ENCODE data around the gene RDX. TPM values are rescaled to one million over a fixed set of nuclear protein-coding genes. Genes with fewer than 3 reads are reported as not detected.

The RDX gene
- total and polyA plus RNA-seq, 2 of the 13 experiments (the other 11 are each of a cell fraction or from before 2014, with no cell fraction given): 20.7 to 63.1 TPM

DNA sequence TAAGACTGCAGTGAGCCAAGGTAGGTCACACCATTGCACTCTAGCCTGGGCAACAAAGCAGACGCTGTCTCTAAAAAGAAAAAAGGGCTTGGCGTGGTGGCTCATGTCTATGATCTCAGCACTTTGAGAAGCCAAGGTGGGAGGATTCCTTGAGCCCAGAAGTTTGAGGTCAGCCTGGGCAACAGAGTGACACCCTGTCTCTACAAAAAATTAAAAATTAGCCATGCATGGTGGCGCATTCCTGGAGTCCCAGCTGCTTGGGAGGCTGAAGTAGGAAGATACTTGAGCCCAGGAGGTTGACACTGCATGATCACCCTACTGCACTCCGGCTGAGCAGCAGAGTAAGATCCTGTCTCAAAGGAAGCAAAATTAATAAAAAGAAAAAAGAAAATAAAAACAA lies 38.9 kb upstream of the RDX start (continued):
- TF ChIP-seq FIP1L1 (IDR thresholded peaks at IDR 0.05; ENCODE audit: borderline replicate concordance, insufficient read depth, low read depth, low read length) (no peak), ZNF562 (CRISPR knock-in tag; IDR thresholded peaks at IDR 0.05; ENCODE audit: borderline replicate concordance) (no peak)
- TF ChIP-seq, protein P1, sequence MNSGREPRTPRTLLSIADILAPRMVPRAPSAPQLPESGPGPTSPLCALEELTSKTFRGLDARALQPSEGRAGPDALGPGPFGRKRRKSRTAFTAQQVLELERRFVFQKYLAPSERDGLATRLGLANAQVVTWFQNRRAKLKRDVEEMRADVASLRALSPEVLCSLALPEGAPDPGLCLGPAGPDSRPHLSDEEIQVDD (CRISPR knock-in tag; IDR thresholded peaks at IDR 0.05; ENCODE audit: borderline replicate concordance): no peak
- TF ChIP-seq, protein P2, sequence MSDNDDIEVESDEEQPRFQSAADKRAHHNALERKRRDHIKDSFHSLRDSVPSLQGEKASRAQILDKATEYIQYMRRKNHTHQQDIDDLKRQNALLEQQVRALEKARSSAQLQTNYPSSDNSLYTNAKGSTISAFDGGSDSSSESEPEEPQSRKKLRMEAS (IDR thresholded peaks at IDR 0.05): no peak
- TF ChIP-seq, protein P3, sequence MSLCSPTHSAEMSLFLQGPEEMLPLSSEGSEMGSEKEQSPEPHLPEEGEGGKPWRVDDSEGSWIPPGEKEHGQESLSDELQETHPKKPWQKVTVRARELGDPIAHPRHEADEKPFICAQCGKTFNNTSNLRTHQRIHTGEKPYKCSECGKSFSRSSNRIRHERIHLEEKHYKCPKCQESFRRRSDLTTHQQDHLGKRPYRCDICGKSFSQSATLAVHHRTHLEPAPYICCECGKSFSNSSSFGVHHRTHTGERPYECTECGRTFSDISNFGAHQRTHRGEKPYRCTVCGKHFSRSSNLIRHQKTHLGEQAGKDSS (CRISPR knock-in tag; IDR thresholded peaks at IDR 0.05; ENCODE audit: borderline replicate concordance, low read depth): no peak

DNA sequence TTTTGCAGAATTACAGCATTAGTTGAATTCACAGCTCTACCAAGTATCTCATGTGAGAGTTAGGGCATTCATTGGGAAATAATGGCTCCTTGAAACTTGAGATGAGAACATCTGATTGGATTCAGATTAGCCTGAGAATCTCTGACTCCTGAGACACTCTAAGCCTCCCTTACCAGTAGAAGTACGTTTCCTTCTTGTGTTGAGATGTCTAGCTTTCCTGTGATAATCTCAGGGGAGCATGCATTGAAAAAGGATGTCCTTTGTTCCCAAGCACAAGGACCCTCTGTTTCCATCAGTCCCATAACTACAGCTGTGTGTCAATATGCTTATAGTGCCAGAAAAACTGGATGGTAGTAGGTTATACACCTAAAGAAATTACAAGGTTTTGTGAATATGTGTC lies 35.2 kb upstream of the RDX start:
- Histone ChIP-seq H3K79me2 (ENCODE audit: insufficient read depth, low read length) (no peaks in the 10 kb centered on the region), H2AFZ (ENCODE audit: low read length) (no peak overlapping the region), H3K27me3 (ENCODE audit: control insufficient read depth in 1 of 2, insufficient read depth in 2 of 2, low read length in 2 of 2) (no peaks in the 10 kb centered on the region), H3K9me3 (ENCODE audit: low read length) (no peaks in the 10 kb centered on the region), H3K9ac (ENCODE audit: insufficient read depth, low read depth, low read length) (no peak overlapping the region), H4K20me1 (ENCODE audit: insufficient read depth, low read length) (no peaks in the 10 kb centered on the region), H3K27ac (ENCODE audit: extremely low read length, insufficient read depth, low read length) (no peak overlapping the region), H3K4me2 (ENCODE audit: low read depth, low read length) (no peak overlapping the region), H3K4me1 (ENCODE audit: insufficient read depth, low read length) (peaks cover 12% of the 10 kb centered on the region), H3K36me3 (replicated peaks in 1 of 2; ENCODE audit: control insufficient read depth in 1 of 2, insufficient read depth in 2 of 2, low read length in 2 of 2) (no peaks in the 10 kb centered on the region), H3K4me3 (replicated peaks in 1 of 3; ENCODE audit: insufficient read depth in 1 of 3, low read depth in 2 of 3, low read length in 3 of 3) (no peak overlapping the region)
- FAIRE-seq (no peak), DNase-seq (ENCODE audit: low spot score) (no peak), ATAC-seq (no peak)
- ChIA-PET CTCF (ENCODE audit: low intra/inter-chr PET ratio, low total read pairs) (no interaction called here), POLR2A (no interaction called here)
- intact Hi-C loops (cut with micrococcal nuclease; ENCODE audit: unreplicated experiment): no loop called here
- no TSS peak for BruUV-seq (replicated peaks)
- in situ Hi-C loops (cut with HindIII; ENCODE audit: extremely low pct_ligation_motif_present, low pct_unique_long_range_greater_than_20kb): no loop called here
- 0% methylated on average over 1 of the region's 1 CpG for WGBS (ENCODE audit: low lambda C conversion rate)
- TF ChIP-seq, protein P4, sequence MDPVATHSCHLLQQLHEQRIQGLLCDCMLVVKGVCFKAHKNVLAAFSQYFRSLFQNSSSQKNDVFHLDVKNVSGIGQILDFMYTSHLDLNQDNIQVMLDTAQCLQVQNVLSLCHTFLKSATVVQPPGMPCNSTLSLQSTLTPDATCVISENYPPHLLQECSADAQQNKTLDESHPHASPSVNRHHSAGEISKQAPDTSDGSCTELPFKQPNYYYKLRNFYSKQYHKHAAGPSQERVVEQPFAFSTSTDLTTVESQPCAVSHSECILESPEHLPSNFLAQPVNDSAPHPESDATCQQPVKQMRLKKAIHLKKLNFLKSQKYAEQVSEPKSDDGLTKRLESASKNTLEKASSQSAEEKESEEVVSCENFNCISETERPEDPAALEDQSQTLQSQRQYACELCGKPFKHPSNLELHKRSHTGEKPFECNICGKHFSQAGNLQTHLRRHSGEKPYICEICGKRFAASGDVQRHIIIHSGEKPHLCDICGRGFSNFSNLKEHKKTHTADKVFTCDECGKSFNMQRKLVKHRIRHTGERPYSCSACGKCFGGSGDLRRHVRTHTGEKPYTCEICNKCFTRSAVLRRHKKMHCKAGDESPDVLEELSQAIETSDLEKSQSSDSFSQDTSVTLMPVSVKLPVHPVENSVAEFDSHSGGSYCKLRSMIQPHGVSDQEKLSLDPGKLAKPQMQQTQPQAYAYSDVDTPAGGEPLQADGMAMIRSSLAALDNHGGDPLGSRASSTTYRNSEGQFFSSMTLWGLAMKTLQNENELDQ (CRISPR knock-in tag; IDR thresholded peaks at IDR 0.05; ENCODE audit: borderline replicate concordance): no peak
- no peak for TF ChIP-seq ATF2 (CRISPR knock-in tag; IDR thresholded peaks at IDR 0.05)
- TF ChIP-seq TFDP1 (CRISPR knock-in tag; IDR thresholded peaks at IDR 0.05; ENCODE audit: borderline replicate concordance): no peak
- no peak for TF ChIP-seq TIGD3 (CRISPR knock-in tag; IDR thresholded peaks at IDR 0.05; ENCODE audit: borderline replicate concordance)
- TF ChIP-seq PAWR (CRISPR knock-in tag; IDR thresholded peaks at IDR 0.05; ENCODE audit: borderline replicate concordance): no peak
- no peak for TF ChIP-seq ZNF331 (CRISPR knock-in tag; IDR thresholded peaks at IDR 0.05)
- TF ChIP-seq CBX5 (CRISPR knock-in tag; IDR thresholded peaks at IDR 0.05; ENCODE audit: borderline replicate concordance): no peak
- TF ChIP-seq SMARCC2 (IDR thresholded peaks at IDR 0.05): no peak
- no peak for TF ChIP-seq ZBTB8A (CRISPR knock-in tag; IDR thresholded peaks at IDR 0.05; ENCODE audit: borderline replicate concordance, low read depth)
- no peak for TF ChIP-seq SP140L (CRISPR knock-in tag; IDR thresholded peaks at IDR 0.05; ENCODE audit: borderline replicate concordance)
- no peak for TF ChIP-seq CEBPG (CRISPR knock-in tag; IDR thresholded peaks at IDR 0.05)

All from HepG2 (cell line).